Measurements from ENCODE around the gene COL27A1.

COL27A1 gene

GRCh38 chr9:114183006-114183405, 27.7 kb downstream of the COL27A1 start:
- POLR2A ChIA-PET: no interaction called here
- Histone ChIP-seq H3K4me3 (ENCODE audit: low read depth, low read length) (no peak overlapping the region), H3K27ac (ENCODE audit: extremely low read depth, low read depth, low read length) (no peak overlapping the region), H3K36me3 (ENCODE audit: control insufficient read depth in 2 of 2, insufficient read depth in 1 of 2, low read length in 2 of 2) (peaks cover 0 to 5% of the 10 kb centered on the region in 2 experiments; a peak in 1 of 3 replicates), H3K4me1 (ENCODE audit: control insufficient read depth, insufficient read depth, low read length) (no peaks in the 10 kb centered on the region), H3K9me3 (ENCODE audit: control insufficient read depth, insufficient read depth, low read depth, low read length) (no peaks in the 10 kb centered on the region)
- TF ChIP-seq, protein P1, sequence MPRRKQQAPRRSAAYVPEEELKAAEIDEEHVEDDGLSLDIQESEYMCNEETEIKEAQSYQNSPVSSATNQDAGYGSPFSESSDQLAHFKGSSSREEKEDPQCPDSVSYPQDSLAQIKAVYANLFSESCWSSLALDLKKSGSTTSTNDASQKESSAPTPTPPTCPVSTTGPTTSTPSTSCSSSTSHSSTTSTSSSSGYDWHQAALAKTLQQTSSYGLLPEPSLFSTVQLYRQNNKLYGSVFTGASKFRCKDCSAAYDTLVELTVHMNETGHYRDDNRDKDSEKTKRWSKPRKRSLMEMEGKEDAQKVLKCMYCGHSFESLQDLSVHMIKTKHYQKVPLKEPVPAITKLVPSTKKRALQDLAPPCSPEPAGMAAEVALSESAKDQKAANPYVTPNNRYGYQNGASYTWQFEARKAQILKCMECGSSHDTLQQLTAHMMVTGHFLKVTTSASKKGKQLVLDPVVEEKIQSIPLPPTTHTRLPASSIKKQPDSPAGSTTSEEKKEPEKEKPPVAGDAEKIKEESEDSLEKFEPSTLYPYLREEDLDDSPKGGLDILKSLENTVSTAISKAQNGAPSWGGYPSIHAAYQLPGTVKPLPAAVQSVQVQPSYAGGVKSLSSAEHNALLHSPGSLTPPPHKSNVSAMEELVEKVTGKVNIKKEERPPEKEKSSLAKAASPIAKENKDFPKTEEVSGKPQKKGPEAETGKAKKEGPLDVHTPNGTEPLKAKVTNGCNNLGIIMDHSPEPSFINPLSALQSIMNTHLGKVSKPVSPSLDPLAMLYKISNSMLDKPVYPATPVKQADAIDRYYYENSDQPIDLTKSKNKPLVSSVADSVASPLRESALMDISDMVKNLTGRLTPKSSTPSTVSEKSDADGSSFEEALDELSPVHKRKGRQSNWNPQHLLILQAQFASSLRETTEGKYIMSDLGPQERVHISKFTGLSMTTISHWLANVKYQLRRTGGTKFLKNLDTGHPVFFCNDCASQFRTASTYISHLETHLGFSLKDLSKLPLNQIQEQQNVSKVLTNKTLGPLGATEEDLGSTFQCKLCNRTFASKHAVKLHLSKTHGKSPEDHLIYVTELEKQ (tag by site-specific recombination; IDR thresholded peaks at IDR 0.05; ENCODE audit: borderline replicate concordance): no peak
- TF ChIP-seq ZNF660 (tag by site-specific recombination; IDR thresholded peaks at IDR 0.05): no peak
- TF ChIP-seq, protein P2, sequence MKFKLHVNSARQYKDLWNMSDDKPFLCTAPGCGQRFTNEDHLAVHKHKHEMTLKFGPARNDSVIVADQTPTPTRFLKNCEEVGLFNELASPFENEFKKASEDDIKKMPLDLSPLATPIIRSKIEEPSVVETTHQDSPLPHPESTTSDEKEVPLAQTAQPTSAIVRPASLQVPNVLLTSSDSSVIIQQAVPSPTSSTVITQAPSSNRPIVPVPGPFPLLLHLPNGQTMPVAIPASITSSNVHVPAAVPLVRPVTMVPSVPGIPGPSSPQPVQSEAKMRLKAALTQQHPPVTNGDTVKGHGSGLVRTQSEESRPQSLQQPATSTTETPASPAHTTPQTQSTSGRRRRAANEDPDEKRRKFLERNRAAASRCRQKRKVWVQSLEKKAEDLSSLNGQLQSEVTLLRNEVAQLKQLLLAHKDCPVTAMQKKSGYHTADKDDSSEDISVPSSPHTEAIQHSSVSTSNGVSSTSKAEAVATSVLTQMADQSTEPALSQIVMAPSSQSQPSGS (tag by site-specific recombination; IDR thresholded peaks at IDR 0.05; ENCODE audit: low read depth): no peak
- TF ChIP-seq SCRT1 (tag by site-specific recombination; IDR thresholded peaks at IDR 0.05; ENCODE audit: borderline replicate concordance): no peak
- no peak for TF ChIP-seq ZNF707 (tag by site-specific recombination; IDR thresholded peaks at IDR 0.05)
- TF ChIP-seq ZNF610 (tag by site-specific recombination; IDR thresholded peaks at IDR 0.05; ENCODE audit: borderline replicate concordance): no peak
- no peak for TF ChIP-seq SP7 (tag by site-specific recombination; IDR thresholded peaks at IDR 0.05)
- no peak for TF ChIP-seq ZNF362 (tag by site-specific recombination; IDR thresholded peaks at IDR 0.05)
- TF ChIP-seq, protein P3, sequence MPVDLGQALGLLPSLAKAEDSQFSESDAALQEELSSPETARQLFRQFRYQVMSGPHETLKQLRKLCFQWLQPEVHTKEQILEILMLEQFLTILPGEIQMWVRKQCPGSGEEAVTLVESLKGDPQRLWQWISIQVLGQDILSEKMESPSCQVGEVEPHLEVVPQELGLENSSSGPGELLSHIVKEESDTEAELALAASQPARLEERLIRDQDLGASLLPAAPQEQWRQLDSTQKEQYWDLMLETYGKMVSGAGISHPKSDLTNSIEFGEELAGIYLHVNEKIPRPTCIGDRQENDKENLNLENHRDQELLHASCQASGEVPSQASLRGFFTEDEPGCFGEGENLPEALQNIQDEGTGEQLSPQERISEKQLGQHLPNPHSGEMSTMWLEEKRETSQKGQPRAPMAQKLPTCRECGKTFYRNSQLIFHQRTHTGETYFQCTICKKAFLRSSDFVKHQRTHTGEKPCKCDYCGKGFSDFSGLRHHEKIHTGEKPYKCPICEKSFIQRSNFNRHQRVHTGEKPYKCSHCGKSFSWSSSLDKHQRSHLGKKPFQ (tag by site-specific recombination; IDR thresholded peaks at IDR 0.05): no peak
- TF ChIP-seq ZNF354C (tag by site-specific recombination; IDR thresholded peaks at IDR 0.05; ENCODE audit: borderline replicate concordance, low read depth): no peak
- CTCF ChIA-PET: interaction anchor here (0.7 kb wide), 1 partner anchor 1867 kb away, joined by 3 read pairs; no protein-coding TSS in a partner anchor

DNA sequence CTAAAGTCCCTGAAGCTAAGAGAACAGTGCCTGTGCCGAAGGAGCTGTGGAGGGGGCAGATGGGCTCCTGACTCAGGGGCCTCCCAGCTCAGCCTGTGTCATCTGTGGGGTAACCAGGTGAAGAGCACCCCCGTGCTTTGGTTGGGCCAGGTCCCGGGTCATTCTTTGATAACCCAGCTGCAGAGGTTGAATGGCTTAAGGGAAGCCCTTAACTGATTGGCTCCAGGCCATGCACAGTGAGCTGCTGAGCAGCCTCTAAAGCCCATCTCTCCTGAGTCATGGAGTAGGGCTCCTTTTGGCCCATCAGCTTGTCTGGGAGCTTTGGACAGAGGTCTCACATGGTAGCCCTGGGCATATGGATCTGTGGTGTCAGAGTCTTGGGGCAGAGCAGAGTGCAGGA, 28.7 kb downstream of the COL27A1 start:
- ChIA-PET CTCF (no interaction called here), POLR2A (no interaction called here)
- H3K36me3 ChIP-seq (ENCODE audit: control insufficient read depth in 2 of 2, insufficient read depth in 1 of 2, low read length in 2 of 2): peaks cover 0 to 4% of the 10 kb centered on the region in 2 experiments; a peak in 1 of 3 replicates
- no peak overlapping the region for H3K27ac ChIP-seq (ENCODE audit: extremely low read depth, low read depth, low read length)
- H3K4me3 ChIP-seq (ENCODE audit: low read depth, low read length): no peak overlapping the region
- H3K9me3 ChIP-seq (ENCODE audit: control insufficient read depth, insufficient read depth, low read depth, low read length): no peaks in the 10 kb centered on the region
- H3K4me1 ChIP-seq (ENCODE audit: control insufficient read depth, insufficient read depth, low read length): no peaks in the 10 kb centered on the region
- TF ChIP-seq ZNF426 (tag by site-specific recombination; IDR thresholded peaks at IDR 0.05): no peak
- TF ChIP-seq ZNF548 (tag by site-specific recombination; IDR thresholded peaks at IDR 0.05): no peak
- no peak for TF ChIP-seq ZNF747 (tag by site-specific recombination; IDR thresholded peaks at IDR 0.05)
- TF ChIP-seq KLF10 (tag by site-specific recombination; IDR thresholded peaks at IDR 0.05): no peak
- no peak for TF ChIP-seq ZNF24 (tag by site-specific recombination; IDR thresholded peaks at IDR 0.05)
- no peak for TF ChIP-seq ZNF560 (tag by site-specific recombination; IDR thresholded peaks at IDR 0.05; ENCODE audit: borderline replicate concordance)
- no peak for TF ChIP-seq IKZF3 (tag by site-specific recombination; IDR thresholded peaks at IDR 0.05)
- TF ChIP-seq ZNF791 (tag by site-specific recombination; IDR thresholded peaks at IDR 0.05): no peak
- no peak for TF ChIP-seq ZEB2 (tag by site-specific recombination; IDR thresholded peaks at IDR 0.05)
- no peak for TF ChIP-seq ZNF521 (tag by site-specific recombination; IDR thresholded peaks at IDR 0.05)
- no peak for TF ChIP-seq ZNF670 (tag by site-specific recombination; IDR thresholded peaks at IDR 0.05; ENCODE audit: low read depth)
- TF ChIP-seq ZNF610 (tag by site-specific recombination; IDR thresholded peaks at IDR 0.05; ENCODE audit: borderline replicate concordance): no peak
- TF ChIP-seq ZNF529 (tag by site-specific recombination; IDR thresholded peaks at IDR 0.05; ENCODE audit: insufficient replicate concordance): no peak
- no peak for TF ChIP-seq GLIS2 (tag by site-specific recombination; IDR thresholded peaks at IDR 0.05)
- TF ChIP-seq ZFP41 (tag by site-specific recombination; IDR thresholded peaks at IDR 0.05; ENCODE audit: borderline replicate concordance): no peak
- no peak for TF ChIP-seq MEIS1 (CRISPR knock-in tag; IDR thresholded peaks at IDR 0.05; ENCODE audit: borderline replicate concordance)

All from HEK293 (cell line).